ENCODE measurements around the gene CRAMP1. TPM values are rescaled to one million over a fixed set of nuclear protein-coding genes. Genes with fewer than 3 reads are reported as not detected.

CRAMP1 gene
- total and polyA plus RNA-seq, 12 donors, result 4.3 to 19.0 (median 9.9) TPM

DNA sequence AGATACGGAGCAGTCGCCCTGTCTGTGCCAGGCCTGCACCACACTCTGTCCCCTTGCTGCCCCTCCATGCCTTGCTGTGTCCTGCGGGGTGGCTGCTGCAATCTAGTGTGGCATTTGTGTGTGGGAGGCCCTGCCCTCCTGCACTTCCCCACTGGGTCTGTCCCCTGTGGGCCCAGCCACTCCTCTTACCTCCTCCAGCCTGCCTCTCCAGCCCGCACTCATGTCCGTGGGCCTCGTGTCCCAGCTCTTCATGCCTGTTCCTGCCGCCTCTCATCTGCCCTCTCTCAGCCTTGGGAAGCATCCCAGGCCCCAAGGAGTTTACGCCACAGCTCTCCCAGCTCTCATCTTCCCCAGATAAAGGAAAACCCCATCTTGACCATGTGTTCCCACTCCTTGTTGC is 26.6 kb downstream of the CRAMP1 start:
- H3K27ac ChIP-seq, result no peak overlapping the region
- 84 to 94% (median 92%) methylated on average over 5 to 8 of the region's 8 CpGs for WGBS, 4 donors
- no peaks in the 10 kb centered on the region for H3K27me3 ChIP-seq
- H3K9me3 ChIP-seq (replicated peaks in 1 of 3), result no peaks in the 10 kb centered on the region
- H3K36me3 ChIP-seq (replicated peaks in 1 of 2), result peaks cover 0 to 83% of the 10 kb centered on the region in 2 donors
- H3K4me1 ChIP-seq (replicated peaks in 1 of 2), result no peaks in the 10 kb centered on the region
- no peak for DNase-seq
- no peak for TF ChIP-seq POLR2A (IDR thresholded peaks at IDR 0.05)
- TF ChIP-seq, protein P1, sequence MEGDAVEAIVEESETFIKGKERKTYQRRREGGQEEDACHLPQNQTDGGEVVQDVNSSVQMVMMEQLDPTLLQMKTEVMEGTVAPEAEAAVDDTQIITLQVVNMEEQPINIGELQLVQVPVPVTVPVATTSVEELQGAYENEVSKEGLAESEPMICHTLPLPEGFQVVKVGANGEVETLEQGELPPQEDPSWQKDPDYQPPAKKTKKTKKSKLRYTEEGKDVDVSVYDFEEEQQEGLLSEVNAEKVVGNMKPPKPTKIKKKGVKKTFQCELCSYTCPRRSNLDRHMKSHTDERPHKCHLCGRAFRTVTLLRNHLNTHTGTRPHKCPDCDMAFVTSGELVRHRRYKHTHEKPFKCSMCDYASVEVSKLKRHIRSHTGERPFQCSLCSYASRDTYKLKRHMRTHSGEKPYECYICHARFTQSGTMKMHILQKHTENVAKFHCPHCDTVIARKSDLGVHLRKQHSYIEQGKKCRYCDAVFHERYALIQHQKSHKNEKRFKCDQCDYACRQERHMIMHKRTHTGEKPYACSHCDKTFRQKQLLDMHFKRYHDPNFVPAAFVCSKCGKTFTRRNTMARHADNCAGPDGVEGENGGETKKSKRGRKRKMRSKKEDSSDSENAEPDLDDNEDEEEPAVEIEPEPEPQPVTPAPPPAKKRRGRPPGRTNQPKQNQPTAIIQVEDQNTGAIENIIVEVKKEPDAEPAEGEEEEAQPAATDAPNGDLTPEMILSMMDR (IDR thresholded peaks at IDR 0.05), result no peak
- no peak overlapping the region for H3K4me3 ChIP-seq
- intact Hi-C loops (cut with DNase I), result no loop called here

GRCh38 chr16:1639282-1639681 is 27.1 kb downstream of the CRAMP1 start:
- peaks cover 0 to 83% of the 10 kb centered on the region in 2 donors for H3K36me3 ChIP-seq (replicated peaks in 1 of 2)
- DNase-seq, result no peak
- TF ChIP-seq, protein P1 (IDR thresholded peaks at IDR 0.05), result no peak
- no peak for TF ChIP-seq POLR2A (IDR thresholded peaks at IDR 0.05)
- H3K4me3 ChIP-seq, result no peak overlapping the region
- H3K4me1 ChIP-seq (replicated peaks in 1 of 2), result no peaks in the 10 kb centered on the region
- no peaks in the 10 kb centered on the region for H3K27me3 ChIP-seq
- intact Hi-C loops (cut with DNase I), result no loop called here
- 79 to 86% (median 85%) methylated on average over 2 of the region's 2 CpGs for WGBS, 4 donors
- no peak overlapping the region for H3K27ac ChIP-seq
- H3K9me3 ChIP-seq (replicated peaks in 1 of 3), result no peaks in the 10 kb centered on the region

- no peak for DNase-seq
- TF ChIP-seq, protein P1 (IDR thresholded peaks at IDR 0.05), result no peak
- no peak for TF ChIP-seq POLR2A (IDR thresholded peaks at IDR 0.05)
- Histone ChIP-seq H3K36me3 (replicated peaks in 1 of 2) (peaks cover 0 to 79% of the 10 kb centered on the region in 2 donors), H3K27ac (no peak overlapping the region), H3K4me1 (replicated peaks in 1 of 2) (no peaks in the 10 kb centered on the region), H3K4me3 (no peak overlapping the region), H3K9me3 (replicated peaks in 1 of 3) (no peaks in the 10 kb centered on the region), H3K27me3 (no peaks in the 10 kb centered on the region)
- intact Hi-C loops (cut with DNase I), result no loop called here
- 77 to 93% (median 83%) methylated on average over 11 of the region's 11 CpGs for WGBS, 4 donors
These were observed 27.7 kb downstream of the CRAMP1 start for GRCh38 chr16:1639860-1640259.

- no peak for TF ChIP-seq POLR2A (IDR thresholded peaks at IDR 0.05)
- TF ChIP-seq, protein P1 (IDR thresholded peaks at IDR 0.05), result no peak
These were observed 28.2 kb downstream of the CRAMP1 start for GRCh38 chr16:1640261-1640941.

More at GRCh38 chr16:1640261-1640941, 28.2 kb downstream of the CRAMP1 start:
- intact Hi-C loops (cut with DNase I), result no loop called here
- Histone ChIP-seq H3K36me3 (replicated peaks in 1 of 2) (peaks cover 0 to 76% of the 10 kb centered on the region in 2 donors), H3K27ac (peak overlapping the region in 1 of 5 donors; percentile 60), H3K4me1 (replicated peaks in 1 of 2) (no peaks in the 10 kb centered on the region), H3K27me3 (no peaks in the 10 kb centered on the region), H3K4me3 (no peak overlapping the region), H3K9me3 (replicated peaks in 1 of 3) (no peaks in the 10 kb centered on the region)
- DNase-seq, result no peak
- 75 to 83% (median 77%) methylated on average over 15 to 20 of the region's 20 CpGs for WGBS, 4 donors

Data from adrenal gland (tissue), 12 donors.